HG02610 (cell line): ENCODE data around the gene GDI1.

Experiments
- ATAC-seq: cut with Tn5 transposase; IDR thresholded peaks from one replicate; pipeline ENCODE4 v1.9.1; 2021; ENCODE audit warnings: mild to moderate bottlenecking, moderate library complexity; ENCODE audit not compliant: unreplicated experiment

GDI1 gene

DNA sequence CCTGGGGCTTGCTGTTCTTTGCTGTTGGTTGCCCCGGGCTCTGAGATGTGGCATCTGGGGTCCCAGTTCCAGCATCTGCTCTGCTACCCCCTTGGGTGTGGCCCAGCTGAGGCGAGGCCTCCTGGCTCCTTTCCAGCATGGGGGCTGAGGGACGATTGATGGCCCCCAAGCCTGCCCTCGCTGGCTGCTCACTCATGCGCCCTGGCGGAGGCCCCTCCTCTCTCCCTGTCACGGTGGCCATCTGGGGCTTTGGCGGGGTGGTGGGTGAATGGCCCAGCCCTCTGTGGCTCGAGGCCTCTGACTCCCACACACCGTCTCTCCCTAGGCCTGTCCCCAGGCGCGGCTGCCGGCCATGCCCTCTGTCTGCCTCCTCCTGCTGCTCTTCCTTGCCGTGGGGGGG lies 22.9 kb downstream of the GDI1 start:
- ATAC-seq, result no peak

DNA sequence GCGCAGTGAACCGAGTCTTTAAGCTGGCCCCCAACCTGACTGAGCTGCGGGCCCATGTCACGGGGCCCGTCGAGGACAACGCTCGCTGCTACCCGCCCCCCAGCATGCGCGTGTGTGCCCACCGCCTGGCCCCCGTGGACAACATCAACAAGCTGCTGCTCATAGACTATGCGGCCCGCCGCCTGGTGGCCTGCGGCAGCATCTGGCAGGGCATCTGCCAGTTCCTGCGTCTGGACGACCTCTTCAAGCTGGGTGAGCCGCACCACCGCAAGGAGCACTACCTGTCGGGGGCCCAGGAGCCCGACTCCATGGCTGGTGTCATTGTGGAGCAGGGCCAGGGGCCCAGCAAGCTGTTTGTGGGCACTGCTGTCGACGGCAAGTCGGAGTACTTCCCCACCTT lies 23.4 kb downstream of the GDI1 start:
- ATAC-seq, result no peak

GRCh38 chrX:154462396-154462795 lies 25.4 kb downstream of the GDI1 start:
- no peak for ATAC-seq

DNA sequence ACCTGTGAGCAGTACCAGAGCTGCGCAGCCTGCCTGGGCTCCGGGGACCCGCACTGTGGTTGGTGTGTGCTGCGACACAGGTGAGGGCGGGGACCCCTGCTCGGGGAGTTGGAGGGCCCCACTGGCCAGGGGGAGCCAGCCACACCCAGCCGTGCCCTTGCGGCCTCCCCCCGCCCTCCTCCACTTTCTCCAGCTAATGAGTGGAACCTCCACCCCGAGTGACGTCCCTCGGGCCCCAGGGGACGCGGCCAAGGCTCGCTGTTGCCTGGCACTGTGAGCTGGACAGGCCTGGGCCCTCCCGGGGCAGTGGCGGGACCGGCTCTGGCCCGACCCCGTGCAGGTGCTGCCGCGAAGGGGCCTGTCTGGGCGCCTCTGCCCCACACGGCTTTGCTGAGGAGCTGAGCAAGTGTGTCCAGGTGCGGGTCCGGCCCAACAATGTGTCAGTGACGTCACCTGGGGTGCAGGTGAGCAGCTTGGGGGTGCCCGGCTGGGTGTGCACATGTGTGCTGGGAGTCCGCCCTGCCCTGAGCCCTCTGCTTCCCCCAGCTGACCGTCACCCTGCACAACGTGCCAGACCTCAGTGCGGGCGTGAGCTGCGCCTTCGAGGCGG lies 26.8 kb downstream of the GDI1 start:
- ATAC-seq, result no peak

GRCh38 chrX:154464806-154465365 lies 27.9 kb downstream of the GDI1 start:
- ATAC-seq, result no peak

DNA sequence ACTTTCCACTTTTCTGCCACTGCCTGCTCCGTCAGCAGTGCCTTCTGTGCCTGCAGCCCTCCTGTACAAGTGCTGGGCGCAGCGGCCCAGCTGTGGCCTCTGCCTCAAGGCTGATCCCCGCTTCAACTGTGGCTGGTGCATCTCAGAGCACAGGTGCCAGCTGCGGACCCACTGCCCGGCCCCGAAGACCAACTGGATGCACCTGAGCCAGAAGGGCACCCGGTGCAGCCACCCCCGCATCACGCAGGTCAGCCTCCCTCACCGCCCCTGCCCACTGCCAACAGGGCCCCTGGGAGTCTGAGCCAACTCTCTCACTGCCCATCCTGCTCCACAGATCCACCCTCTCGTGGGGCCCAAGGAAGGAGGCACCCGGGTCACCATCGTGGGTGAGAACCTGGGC lies 28.6 kb downstream of the GDI1 start:
- ATAC-seq, result no peak

DNA sequence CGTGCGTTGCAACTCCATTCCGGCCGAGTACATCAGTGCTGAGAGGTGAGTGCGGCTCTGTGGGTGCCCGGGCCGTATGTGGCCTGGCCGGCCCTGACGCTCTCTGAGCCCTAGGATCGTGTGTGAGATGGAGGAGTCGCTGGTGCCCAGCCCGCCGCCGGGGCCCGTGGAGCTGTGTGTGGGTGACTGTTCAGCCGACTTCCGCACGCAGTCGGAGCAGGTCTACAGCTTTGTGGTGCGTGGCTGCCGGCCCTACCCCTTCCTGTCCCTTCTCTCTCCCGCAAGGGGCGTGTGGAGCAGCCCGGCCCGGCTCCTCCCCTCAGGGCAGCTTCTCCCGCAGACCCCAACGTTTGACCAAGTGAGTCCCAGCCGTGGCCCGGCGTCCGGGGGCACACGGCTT lies 29.1 kb downstream of the GDI1 start:
- ATAC-seq, result no peak

DNA sequence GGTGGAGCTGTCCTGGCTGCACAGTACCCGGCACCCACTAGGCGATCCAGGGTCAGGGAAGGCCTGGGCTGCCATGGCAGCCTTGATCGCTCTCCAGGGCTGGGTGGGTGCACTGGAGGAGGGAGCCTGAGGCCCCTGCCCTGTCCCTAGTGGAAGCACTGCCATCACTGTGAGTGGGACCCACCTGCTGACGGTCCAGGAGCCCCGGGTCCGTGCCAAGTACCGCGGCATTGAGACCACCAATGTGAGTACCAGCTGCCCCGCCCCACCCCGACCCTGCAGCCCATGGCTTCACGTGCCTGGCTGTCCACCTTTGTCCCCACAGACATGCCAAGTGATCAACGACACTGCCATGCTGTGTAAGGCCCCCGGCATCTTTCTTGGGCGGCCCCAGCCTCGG lies 30.0 kb downstream of the GDI1 start:
- no peak for ATAC-seq

- ATAC-seq, result no peak
Observed at GRCh38 chrX:154467556-154467955, 30.6 kb downstream of the GDI1 start.

GRCh38 chrX:154468217-154468616 lies 31.3 kb downstream of the GDI1 start:
- ATAC-seq, result no peak

GRCh38 chrX:154469114-154469513 lies 32.2 kb downstream of the GDI1 start:
- ATAC-seq, result no peak

DNA sequence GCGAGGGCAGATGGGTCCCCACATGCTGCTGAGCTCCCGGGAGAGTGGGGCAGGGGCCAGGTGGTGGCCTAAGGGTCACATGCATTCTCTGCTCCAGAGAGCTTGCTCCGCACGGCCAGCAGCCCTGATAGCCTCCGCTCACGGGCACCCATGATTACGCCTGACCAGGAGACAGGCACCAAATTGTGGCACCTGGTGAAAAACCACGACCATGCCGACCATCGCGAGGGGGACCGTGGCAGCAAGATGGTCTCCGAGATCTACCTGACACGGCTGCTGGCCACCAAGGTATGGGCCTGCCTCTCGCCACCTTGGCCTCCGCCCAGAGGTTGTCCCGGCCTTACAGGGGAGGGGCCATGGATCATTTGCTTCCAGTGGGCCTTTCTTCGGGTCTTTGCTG lies 32.9 kb downstream of the GDI1 start:
- no peak for ATAC-seq

- no peak for ATAC-seq
Observed at GRCh38 chrX:154470434-154470833, 33.5 kb downstream of the GDI1 start.

DNA sequence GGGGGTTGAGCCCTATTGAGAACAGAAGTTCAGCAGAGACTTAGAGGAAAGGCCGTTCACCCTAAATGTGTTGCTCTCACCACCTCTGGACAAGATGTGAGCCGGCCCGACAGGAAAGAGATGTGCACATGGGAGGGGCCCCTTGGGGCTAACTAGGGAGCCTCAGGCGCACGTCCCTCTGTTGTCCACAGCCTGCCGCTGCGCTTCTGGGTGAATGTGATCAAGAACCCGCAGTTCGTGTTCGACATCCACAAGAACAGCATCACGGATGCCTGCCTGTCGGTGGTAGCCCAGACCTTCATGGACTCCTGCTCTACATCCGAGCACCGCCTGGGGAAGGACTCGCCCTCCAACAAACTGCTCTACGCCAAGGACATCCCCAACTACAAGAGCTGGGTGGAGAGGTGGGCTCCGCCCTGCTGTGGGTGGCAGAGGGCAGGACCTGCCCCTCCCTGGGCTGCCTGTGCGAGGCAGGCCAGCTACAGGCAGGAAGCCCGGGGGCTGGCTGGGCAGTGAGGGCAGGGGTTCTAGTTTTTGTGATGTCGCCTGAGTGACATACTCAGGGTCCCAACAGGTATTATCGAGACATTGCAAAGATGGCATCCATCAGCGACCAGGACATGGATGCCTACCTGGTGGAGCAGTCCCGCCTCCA lies 34.1 kb downstream of the GDI1 start:
- ATAC-seq, result no peak

GRCh38 chrX:154471839-154472684 lies 35.1 kb downstream of the GDI1 start:
- no peak for ATAC-seq

DNA sequence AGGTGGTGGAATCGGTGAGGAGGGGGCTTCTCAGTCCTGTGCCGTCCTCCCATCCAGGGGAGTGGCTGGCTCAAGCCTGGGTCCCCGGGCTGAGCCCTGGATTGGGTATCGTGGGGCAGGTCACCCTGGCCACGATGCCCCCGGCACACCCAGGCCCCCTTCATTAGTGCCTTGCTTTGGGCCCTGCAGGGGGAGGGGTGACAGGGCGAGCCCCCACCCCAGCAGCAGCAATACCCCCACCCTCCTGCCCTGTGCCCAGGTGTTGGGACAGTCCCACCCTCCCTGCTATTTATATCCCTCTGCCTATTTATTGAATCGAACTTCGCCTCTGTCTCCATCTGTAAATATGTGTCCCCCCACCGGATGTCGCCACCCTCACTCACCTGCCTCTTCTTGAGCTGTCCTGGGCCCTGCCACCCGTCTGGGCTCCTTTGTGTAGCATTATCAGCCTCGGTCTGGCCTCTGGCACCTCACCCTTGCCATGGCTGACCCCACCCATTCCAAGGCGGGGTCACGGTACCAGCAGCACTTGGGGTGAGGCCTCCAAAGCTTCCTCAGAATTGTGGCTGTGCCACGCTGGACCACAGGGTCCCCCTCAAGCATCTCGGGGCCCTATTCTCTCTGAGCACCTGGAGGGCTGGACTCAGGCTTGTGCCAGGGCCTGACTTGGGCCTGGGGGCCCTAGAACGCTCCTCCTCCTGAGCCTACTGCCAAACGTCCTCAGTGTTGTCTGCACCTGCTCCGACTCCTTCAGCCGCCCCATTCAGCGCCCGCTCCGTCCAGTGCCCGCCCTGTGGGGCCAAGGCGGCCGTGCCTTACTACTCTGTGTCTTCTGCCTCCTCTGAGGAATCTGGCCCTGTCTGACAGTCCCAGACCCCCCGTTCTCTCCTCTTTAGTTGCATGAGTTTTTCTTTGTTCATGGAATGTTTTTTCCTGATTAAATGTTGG lies 36.0 kb downstream of the GDI1 start:
- ATAC-seq, result no peak

- no peak for ATAC-seq
Observed at GRCh38 chrX:154473683-154474082, 36.7 kb downstream of the GDI1 start.

DNA sequence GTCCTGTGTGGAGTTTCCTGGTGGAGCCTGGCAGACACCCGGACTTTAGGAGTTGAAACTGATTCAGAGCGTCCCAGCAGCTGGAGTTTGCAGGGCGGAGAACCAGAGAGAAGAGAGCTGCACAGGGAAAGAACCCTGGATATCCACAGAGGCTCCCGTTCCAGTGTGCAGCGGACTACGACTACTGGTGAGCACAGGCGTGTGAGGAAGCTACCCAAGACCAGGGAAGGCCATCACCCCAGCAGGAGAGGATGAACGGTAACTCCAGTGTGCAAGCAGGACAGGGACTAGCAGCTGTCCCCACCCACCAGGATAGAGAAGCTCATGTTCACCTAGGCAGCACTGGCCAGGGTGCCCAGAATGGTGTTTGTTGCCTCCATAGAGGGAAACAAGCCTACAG lies 39.9 kb downstream of the GDI1 start:
- ATAC-seq, result no peak

- no peak for ATAC-seq
Observed at GRCh38 chrX:154477891-154478477, 41.0 kb downstream of the GDI1 start.
